ENCODE results near the gene COL3A1. TPM values are rescaled to one million over a fixed set of nuclear protein-coding genes. Genes with fewer than 3 reads are reported as not detected.

COL3A1 gene
- total RNA-seq, 2 experiments from 2014 or later, result not detected

DNA sequence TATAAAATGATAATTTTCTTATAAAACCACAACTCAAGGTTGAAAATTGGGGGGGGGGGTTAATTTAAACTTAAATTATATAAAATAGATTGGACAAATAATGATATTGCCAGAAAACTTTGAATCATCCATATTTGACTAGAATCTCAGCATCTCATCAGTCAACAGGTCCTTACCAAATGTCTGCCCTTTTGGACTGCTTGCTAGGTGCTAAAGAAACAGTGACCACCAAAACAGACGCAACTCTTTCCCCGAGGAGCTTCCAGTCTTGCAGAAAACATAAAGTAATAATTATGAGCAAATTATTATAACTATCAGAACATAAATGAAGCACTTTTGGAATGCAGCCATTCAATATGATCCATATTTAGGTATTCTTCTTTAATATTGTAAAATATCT, 8.6 kb upstream of the COL3A1 start:
- Mint-ChIP-seq H3K4me3 (no peak overlapping the region), H3K36me3 (ENCODE audit: low read depth) (no peaks in the 10 kb centered on the region), H3K4me1 (no peaks in the 10 kb centered on the region), H3K27me3 (no peaks in the 10 kb centered on the region), H3K27ac (no peak overlapping the region), H3K9me3 (no peaks in the 10 kb centered on the region)
- no peak for DNase-seq
- POLR2A ChIA-PET, result no interaction called here
- CTCF ChIA-PET, result no interaction called here

DNA sequence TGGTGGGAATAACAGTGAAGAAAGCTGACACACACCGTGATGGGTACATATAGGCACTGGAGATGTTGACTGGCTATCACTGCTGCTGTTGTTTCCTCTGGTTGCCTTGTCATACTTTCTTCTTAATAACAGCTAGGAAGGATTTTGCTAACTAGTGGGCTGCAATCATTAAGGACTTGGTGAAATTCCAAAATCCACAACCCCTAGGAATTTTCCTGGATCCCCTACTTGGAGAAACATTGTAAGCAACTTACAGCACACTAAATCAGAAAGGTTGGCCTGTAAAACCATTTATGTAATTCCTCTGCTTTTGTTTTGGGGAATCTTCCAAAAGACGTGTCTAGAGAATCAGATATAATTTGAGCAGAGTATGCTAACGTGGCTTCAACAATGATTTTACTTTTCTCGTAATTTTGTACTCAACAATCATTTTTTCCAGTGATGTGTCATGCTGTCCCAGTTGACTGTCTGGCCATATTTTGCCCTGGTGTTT, 8.0 kb upstream of the COL3A1 start:
- no peaks in the 10 kb centered on the region for H3K9me3 Mint-ChIP-seq

DNA sequence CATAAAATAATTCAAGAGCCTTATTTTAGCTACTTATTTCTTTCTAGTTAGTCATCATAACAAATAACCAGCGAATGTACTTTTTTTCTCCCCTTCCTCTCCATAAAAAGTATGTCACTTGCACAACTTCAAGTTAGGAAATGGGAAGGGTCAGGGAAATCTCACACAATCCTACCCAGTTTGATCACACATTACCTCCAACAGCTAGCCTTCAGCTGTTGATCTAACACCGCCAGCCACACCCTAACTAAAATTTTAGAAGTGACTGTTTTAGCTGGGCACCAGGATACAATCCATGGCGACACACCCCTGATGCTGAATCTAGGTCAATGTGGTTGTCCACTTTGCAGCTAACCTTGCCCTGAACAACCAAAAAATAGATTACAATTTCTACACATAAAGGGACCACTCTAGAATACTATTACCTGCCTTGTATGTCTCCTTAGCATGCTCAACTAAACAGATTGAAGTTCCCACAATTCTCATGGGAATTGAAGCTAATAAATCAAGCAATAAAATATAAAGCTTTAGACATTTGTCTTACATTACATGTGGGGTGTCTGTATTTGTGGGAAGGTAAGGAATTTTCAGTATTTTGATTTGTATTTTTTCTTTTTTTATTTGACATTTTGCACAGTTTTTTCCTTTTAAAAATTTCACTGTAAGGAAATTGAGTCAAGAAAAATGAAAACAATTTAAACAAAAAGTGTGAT, 7.3 kb upstream of the COL3A1 start:
- Mint-ChIP-seq H3K27me3 (no peaks in the 10 kb centered on the region), H3K4me1 (no peaks in the 10 kb centered on the region), H3K27ac (no peak overlapping the region), H3K36me3 (ENCODE audit: low read depth) (no peaks in the 10 kb centered on the region), H3K4me3 (no peak overlapping the region), H3K9me3 (no peaks in the 10 kb centered on the region)
- ChIA-PET POLR2A (no interaction called here), CTCF (no interaction called here)
- DNase-seq, result no peak

More for the DNA sequence above, 8.0 kb upstream of the COL3A1 start:
- no peaks in the 10 kb centered on the region for H3K36me3 Mint-ChIP-seq (ENCODE audit: low read depth)
- no peak overlapping the region for H3K27ac Mint-ChIP-seq
- no peak overlapping the region for H3K4me3 Mint-ChIP-seq
- CTCF ChIA-PET, result no interaction called here
- POLR2A ChIA-PET, result no interaction called here
- H3K27me3 Mint-ChIP-seq, result no peaks in the 10 kb centered on the region
- no peaks in the 10 kb centered on the region for H3K4me1 Mint-ChIP-seq
- DNase-seq, result no peak

- ChIA-PET CTCF (interaction anchor here (0.6 kb wide), 1 partner anchor 49 kb away, joined by 3 read pairs; no protein-coding TSS in a partner anchor), POLR2A (no interaction called here)
- DNase-seq, result no peak
- H3K4me1 Mint-ChIP-seq, result no peaks in the 10 kb centered on the region
- no peaks in the 10 kb centered on the region for H3K9me3 Mint-ChIP-seq
- H3K36me3 Mint-ChIP-seq (ENCODE audit: low read depth), result no peaks in the 10 kb centered on the region
- H3K27me3 Mint-ChIP-seq, result no peaks in the 10 kb centered on the region
- no peak overlapping the region for H3K4me3 Mint-ChIP-seq
- no peak overlapping the region for H3K27ac Mint-ChIP-seq
These were observed 4.9 kb upstream of the COL3A1 start for GRCh38 chr2:188969236-188969635.

GRCh38 chr2:188969651-188970050, 4.5 kb upstream of the COL3A1 start:
- Mint-ChIP-seq H3K36me3 (ENCODE audit: low read depth) (no peaks in the 10 kb centered on the region), H3K4me3 (no peak overlapping the region), H3K4me1 (no peaks in the 10 kb centered on the region), H3K27ac (no peak overlapping the region), H3K27me3 (no peaks in the 10 kb centered on the region), H3K9me3 (no peaks in the 10 kb centered on the region)
- DNase-seq, result no peak
- ChIA-PET POLR2A (no interaction called here), CTCF (interaction anchor here (0.6 kb wide), 1 partner anchor 50 kb away, joined by 3 read pairs; no protein-coding TSS in a partner anchor)

GRCh38 chr2:188970211-188970610, 4.0 kb upstream of the COL3A1 start:
- H3K9me3 Mint-ChIP-seq, result no peaks in the 10 kb centered on the region
- CTCF ChIA-PET, result no interaction called here
- no peak overlapping the region for H3K27ac Mint-ChIP-seq
- POLR2A ChIA-PET, result no interaction called here
- no peaks in the 10 kb centered on the region for H3K27me3 Mint-ChIP-seq
- no peak for DNase-seq
- no peaks in the 10 kb centered on the region for H3K36me3 Mint-ChIP-seq (ENCODE audit: low read depth)
- H3K4me3 Mint-ChIP-seq, result no peak overlapping the region
- H3K4me1 Mint-ChIP-seq, result no peaks in the 10 kb centered on the region

GRCh38 chr2:188971432-188971861, 2.7 kb upstream of the COL3A1 start:
- ChIA-PET CTCF (no interaction called here), POLR2A (no interaction called here)
- DNase-seq, result no peak
- Mint-ChIP-seq H3K27me3 (peaks cover 4% of the 10 kb centered on the region), H3K36me3 (ENCODE audit: low read depth) (no peaks in the 10 kb centered on the region), H3K4me1 (no peaks in the 10 kb centered on the region), H3K4me3 (no peak overlapping the region), H3K27ac (no peak overlapping the region), H3K9me3 (no peaks in the 10 kb centered on the region)

DNA sequence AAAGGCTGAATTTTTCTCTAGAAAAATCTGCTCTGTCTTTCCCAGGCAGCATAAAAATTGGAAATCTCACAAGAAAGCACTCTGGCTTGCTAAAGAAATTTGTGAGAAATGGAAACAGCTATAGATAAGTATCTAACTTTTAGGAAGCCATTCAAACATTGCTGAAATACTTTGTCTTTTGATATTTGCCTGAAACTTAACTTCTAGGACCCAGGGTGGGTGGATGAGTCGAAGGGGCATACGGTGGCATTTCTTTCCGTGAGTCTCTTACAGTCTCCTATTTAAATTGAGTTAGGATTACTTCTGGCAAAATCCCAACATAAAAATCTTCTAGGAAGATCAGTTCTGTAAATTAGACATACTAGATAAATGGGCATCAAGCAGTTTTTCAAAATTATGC, 532 bp upstream of the COL3A1 start:
- POLR2A ChIA-PET, result no interaction called here
- CTCF ChIA-PET, result no interaction called here
- H3K27me3 Mint-ChIP-seq, result peaks cover 4% of the 10 kb centered on the region
- peaks cover under 1% of the 10 kb centered on the region for H3K4me1 Mint-ChIP-seq
- no peak for DNase-seq
- no peaks in the 10 kb centered on the region for H3K9me3 Mint-ChIP-seq
- no peak overlapping the region for H3K27ac Mint-ChIP-seq
- H3K36me3 Mint-ChIP-seq (ENCODE audit: low read depth), result no peaks in the 10 kb centered on the region
- no peak overlapping the region for H3K4me3 Mint-ChIP-seq

- DNase-seq, result no peak
- CTCF ChIA-PET, result interaction anchor here (0.7 kb wide), 1 partner anchor 233 kb away, joined by 3 read pairs; no protein-coding TSS in a partner anchor
- POLR2A ChIA-PET, result no interaction called here
- Mint-ChIP-seq H3K4me3 (no peak overlapping the region), H3K4me1 (peaks cover 3% of the 10 kb centered on the region), H3K9me3 (no peaks in the 10 kb centered on the region), H3K27me3 (peaks cover 4% of the 10 kb centered on the region), H3K27ac (no peak overlapping the region), H3K36me3 (ENCODE audit: low read depth) (no peaks in the 10 kb centered on the region)
These were observed 1.4 kb downstream of the COL3A1 start for GRCh38 chr2:188975497-188976102.

DNA sequence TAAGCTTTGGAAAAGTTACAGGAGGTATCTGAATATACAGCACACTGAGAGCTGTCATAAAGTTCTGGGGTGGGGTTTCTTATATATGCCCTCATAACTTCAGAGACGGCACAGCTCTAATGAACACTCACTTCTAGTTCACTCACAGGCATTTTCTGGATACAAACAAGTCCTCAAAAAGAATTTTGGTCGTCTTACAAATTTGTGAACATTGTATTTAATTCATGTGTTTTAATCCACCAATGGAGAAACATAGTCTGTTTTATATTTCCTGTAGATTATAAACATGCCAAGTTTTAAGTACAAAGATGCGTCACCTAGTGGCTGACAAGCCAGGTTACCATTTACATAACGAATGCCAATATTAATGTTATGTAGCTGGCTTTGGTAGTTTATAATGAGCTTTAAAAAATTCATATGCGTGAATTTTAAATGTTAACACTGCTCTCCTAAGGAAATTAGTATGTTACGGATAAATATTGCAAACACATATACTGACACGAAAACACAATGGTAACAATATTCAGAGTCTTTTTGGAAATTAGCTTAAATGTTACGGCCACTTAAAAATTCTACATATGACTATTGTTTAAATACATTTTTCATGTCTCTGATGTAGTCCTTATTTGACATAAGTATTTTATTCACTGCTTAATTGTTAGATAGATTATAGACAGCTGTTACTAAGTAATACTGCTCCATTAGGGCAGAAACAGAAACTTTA, 2.5 kb downstream of the COL3A1 start:
- no peak for DNase-seq
- Mint-ChIP-seq H3K27me3 (peaks cover 4% of the 10 kb centered on the region), H3K4me3 (no peak overlapping the region), H3K9me3 (no peaks in the 10 kb centered on the region), H3K36me3 (ENCODE audit: low read depth) (no peaks in the 10 kb centered on the region), H3K27ac (no peak overlapping the region), H3K4me1 (peaks cover 3% of the 10 kb centered on the region)
- POLR2A ChIA-PET, result no interaction called here
- CTCF ChIA-PET, result no interaction called here

- H3K27me3 Mint-ChIP-seq, result peaks cover 4% of the 10 kb centered on the region
- CTCF ChIA-PET, result no interaction called here
- no peak overlapping the region for H3K4me3 Mint-ChIP-seq
These were observed 3.1 kb downstream of the COL3A1 start for GRCh38 chr2:188977317-188977716.

DNA sequence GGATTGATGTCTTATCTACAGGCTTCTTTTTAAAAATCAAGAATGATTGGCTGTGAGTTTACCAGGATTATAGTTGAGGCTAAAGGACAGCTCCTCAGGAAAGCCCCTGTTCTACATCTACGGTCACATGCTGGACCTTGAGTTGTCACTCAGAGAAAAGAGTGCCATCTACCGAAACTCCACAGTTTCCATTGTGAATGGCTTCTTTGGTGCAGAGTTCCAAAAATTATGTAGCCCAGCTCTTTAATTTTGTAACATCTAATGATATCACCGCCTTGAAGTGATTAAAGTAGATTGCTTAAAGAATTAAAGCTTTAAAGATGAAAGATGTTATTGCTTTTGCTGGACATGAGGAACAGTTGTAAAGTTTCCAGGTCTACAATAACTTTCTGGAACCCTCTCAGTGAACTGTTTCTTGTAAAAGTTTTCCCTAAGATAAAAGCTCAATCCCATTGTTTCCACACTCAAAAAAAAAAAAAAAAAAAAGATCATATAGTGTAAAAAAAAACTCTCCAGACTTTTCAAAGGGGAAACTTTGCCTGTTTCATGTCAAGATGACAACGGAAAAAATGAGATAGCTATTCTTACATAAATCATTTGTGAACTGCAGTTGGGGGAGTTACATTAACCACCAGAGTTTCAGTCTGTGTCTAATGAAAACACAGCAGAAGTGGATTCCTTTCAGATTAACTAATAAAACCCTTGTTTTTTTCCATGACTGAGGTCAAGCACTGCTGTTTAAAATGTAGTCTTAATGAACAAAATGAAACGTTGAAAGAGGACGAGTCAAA, 4.3 kb downstream of the COL3A1 start:
- H3K9me3 Mint-ChIP-seq, result no peaks in the 10 kb centered on the region
- peaks cover 3% of the 10 kb centered on the region for H3K4me1 Mint-ChIP-seq
- CTCF ChIA-PET, result no interaction called here
- no peaks in the 10 kb centered on the region for H3K36me3 Mint-ChIP-seq (ENCODE audit: low read depth)
- no peak overlapping the region for H3K27ac Mint-ChIP-seq
- H3K4me3 Mint-ChIP-seq, result no peak overlapping the region
- peaks cover 7% of the 10 kb centered on the region for H3K27me3 Mint-ChIP-seq
- POLR2A ChIA-PET, result no interaction called here
- DNase-seq, result no peak

More at GRCh38 chr2:188977317-188977716, 3.1 kb downstream of the COL3A1 start:
- Mint-ChIP-seq H3K36me3 (ENCODE audit: low read depth) (no peaks in the 10 kb centered on the region), H3K4me1 (peaks cover 3% of the 10 kb centered on the region), H3K9me3 (no peaks in the 10 kb centered on the region), H3K27ac (no peak overlapping the region)
- POLR2A ChIA-PET, result no interaction called here
- no peak for DNase-seq

Measured in activated CD4-positive, alpha-beta T cell treated with anti-CD3 and anti-CD28 coated beads, Interleukin-2, amount 10 ng/mL, durations not matched to agents 7 days and 5 days (primary cell).